ENCODE measurements around the gene FRRS1. TPM values are rescaled to one million over a fixed set of nuclear protein-coding genes. Genes with fewer than 3 reads are reported as not detected.

The FRRS1 gene
- total and polyA plus RNA-seq, 10 of the 15 experiments (the other 5 are each of a cell fraction or from before 2014, with no cell fraction given), result 0.13 to 18.9 (median 8.0) TPM

GRCh38 chr1:99811747-99812146 is 45.3 kb upstream of the FRRS1 start:
- DNase-seq (ENCODE audit: low read depth, low spot score), result no peak
- Histone ChIP-seq H3K4me1 (ENCODE audit: control insufficient read depth, insufficient read depth, low read length) (peaks cover 10% of the 10 kb centered on the region), H3K9ac (ENCODE audit: control insufficient read depth, insufficient read depth, low read length) (no peak overlapping the region), H3K27ac (ENCODE audit: control insufficient read depth, insufficient read depth) (no peak overlapping the region), H2AFZ (ENCODE audit: control insufficient read depth, low read depth, low read length) (no peak overlapping the region), H3K4me2 (ENCODE audit: control insufficient read depth, insufficient read depth) (no peak overlapping the region), H4K20me1 (ENCODE audit: control insufficient read depth, insufficient read depth) (no peaks in the 10 kb centered on the region), H3K79me2 (ENCODE audit: control insufficient read depth, insufficient read depth, low read length) (no peaks in the 10 kb centered on the region), H3K9me3 (replicated peaks; ENCODE audit: control insufficient read depth, insufficient read depth, low read length) (no peaks in the 10 kb centered on the region), H3K27me3 (replicated peaks in 1 of 2; ENCODE audit: control insufficient read depth in 2 of 2, insufficient read depth in 2 of 2, low read length in 1 of 2) (no peaks in the 10 kb centered on the region), H3K4me3 (no peak overlapping the region), H3K36me3 (ENCODE audit: control insufficient read depth in 2 of 2, insufficient read depth in 2 of 2, low read length in 1 of 2) (no peaks in the 10 kb centered on the region)
- CTCF ChIA-PET, result interaction anchor here (0.5 to 2.0 kb wide), 10 partner anchors 26 to 1057 kb away, joined by 3 to 14 read pairs (median 4); partner anchors contain the start of gene GPR88
- RAD21 ChIA-PET (ENCODE audit: unreplicated experiment), result interaction anchor here (0.9 to 1.6 kb wide), 5 partner anchors 221 to 1057 kb away, joined by 3 to 7 read pairs (median 4); no protein-coding TSS in a partner anchor
- BruUV-seq (replicated peaks), result no TSS peak
- FAIRE-seq, result no peak
- ATAC-seq, result no peak
- SMC1A ChIA-PET (ENCODE audit: uncharacterized antibody, unreplicated experiment), result interaction anchor here (0.8 to 2.0 kb wide), 6 partner anchors 10 to 1056 kb away, joined by 3 to 9 read pairs (median 4); no protein-coding TSS in a partner anchor
- WGBS (ENCODE audit: insufficient coverage, insufficient replicate concordance, low lambda C conversion rate, missing lambda C conversion rate), result 91% methylated on average over 1 of the region's 1 CpG
- intact Hi-C loops (cut with micrococcal nuclease; ENCODE audit: unreplicated experiment), result loop anchor here (5.0 kb wide), 1 partner anchor 51 kb away; no protein-coding TSS in a partner anchor
- TF ChIP-seq MEF2B (IDR thresholded peaks at IDR 0.05; ENCODE audit: partially characterized antibody, poor library complexity, severe bottlenecking) (no peak), SMAD5 (IDR thresholded peaks at IDR 0.05; ENCODE audit: low read depth) (no peak), ATF2 (IDR thresholded peaks at IDR 0.05; ENCODE audit: low read length) (no peak), SUZ12 (IDR thresholded peaks at IDR 0.05; ENCODE audit: unreplicated experiment) (no peak), POLR2AphosphoS5 (IDR thresholded peaks at IDR 0.05; ENCODE audit: low read length) (no peak), ZNF592 (IDR thresholded peaks at IDR 0.05) (no peak), SREBF2 (IDR thresholded peaks at IDR 0.05; ENCODE audit: low read length) (no peak), BACH1 (IDR thresholded peaks at IDR 0.05; ENCODE audit: borderline replicate concordance) (no peak), IRF4 (IDR thresholded peaks at IDR 0.05; ENCODE audit: low read depth, low read length) (no peak), PAX8 (IDR thresholded peaks at IDR 0.05) (no peak), SREBF1 (IDR thresholded peaks at IDR 0.05; ENCODE audit: low read length) (no peak)
- TF ChIP-seq, protein P1, sequence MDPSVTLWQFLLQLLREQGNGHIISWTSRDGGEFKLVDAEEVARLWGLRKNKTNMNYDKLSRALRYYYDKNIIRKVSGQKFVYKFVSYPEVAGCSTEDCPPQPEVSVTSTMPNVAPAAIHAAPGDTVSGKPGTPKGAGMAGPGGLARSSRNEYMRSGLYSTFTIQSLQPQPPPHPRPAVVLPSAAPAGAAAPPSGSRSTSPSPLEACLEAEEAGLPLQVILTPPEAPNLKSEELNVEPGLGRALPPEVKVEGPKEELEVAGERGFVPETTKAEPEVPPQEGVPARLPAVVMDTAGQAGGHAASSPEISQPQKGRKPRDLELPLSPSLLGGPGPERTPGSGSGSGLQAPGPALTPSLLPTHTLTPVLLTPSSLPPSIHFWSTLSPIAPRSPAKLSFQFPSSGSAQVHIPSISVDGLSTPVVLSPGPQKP (IDR thresholded peaks at IDR 0.05; ENCODE audit: low read depth, low read length), result no peak
- TF ChIP-seq, protein P2, sequence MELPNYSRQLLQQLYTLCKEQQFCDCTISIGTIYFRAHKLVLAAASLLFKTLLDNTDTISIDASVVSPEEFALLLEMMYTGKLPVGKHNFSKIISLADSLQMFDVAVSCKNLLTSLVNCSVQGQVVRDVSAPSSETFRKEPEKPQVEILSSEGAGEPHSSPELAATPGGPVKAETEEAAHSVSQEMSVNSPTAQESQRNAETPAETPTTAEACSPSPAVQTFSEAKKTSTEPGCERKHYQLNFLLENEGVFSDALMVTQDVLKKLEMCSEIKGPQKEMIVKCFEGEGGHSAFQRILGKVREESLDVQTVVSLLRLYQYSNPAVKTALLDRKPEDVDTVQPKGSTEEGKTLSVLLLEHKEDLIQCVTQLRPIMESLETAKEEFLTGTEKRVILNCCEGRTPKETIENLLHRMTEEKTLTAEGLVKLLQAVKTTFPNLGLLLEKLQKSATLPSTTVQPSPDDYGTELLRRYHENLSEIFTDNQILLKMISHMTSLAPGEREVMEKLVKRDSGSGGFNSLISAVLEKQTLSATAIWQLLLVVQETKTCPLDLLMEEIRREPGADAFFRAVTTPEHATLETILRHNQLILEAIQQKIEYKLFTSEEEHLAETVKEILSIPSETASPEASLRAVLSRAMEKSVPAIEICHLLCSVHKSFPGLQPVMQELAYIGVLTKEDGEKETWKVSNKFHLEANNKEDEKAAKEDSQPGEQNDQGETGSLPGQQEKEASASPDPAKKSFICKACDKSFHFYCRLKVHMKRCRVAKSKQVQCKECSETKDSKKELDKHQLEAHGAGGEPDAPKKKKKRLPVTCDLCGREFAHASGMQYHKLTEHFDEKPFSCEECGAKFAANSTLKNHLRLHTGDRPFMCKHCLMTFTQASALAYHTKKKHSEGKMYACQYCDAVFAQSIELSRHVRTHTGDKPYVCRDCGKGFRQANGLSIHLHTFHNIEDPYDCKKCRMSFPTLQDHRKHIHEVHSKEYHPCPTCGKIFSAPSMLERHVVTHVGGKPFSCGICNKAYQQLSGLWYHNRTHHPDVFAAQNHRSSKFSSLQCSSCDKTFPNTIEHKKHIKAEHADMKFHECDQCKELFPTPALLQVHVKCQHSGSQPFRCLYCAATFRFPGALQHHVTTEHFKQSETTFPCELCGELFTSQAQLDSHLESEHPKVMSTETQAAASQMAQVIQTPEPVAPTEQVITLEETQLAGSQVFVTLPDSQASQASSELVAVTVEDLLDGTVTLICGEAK (IDR thresholded peaks at IDR 0.05; ENCODE audit: borderline replicate concordance), result no peak
- in situ Hi-C loops (cut with MboI), result loop anchor here (5.0 kb wide), 2 partner anchors 646 to 1056 kb away; no protein-coding TSS in a partner anchor
- POLR2A ChIA-PET, result interaction anchor here (0.6 kb wide), 1 partner anchor 280 kb away, joined by 4 read pairs; no protein-coding TSS in a partner anchor
